Karpas-422 (cell line): ENCODE measurements around the gene SYCP2. TPM values are rescaled to one million over a fixed set of nuclear protein-coding genes. Genes with fewer than 3 reads are reported as not detected.
"Not testable (repeated sequence)": the region's sequence is repeated elsewhere in the genome, so short reads cannot be mapped to it uniquely, and the experiment has no call there.

Experiments used
- DNase-seq: peaks from one replicate; pipeline ENCODE4 v3.0.0-alpha.2; 2015
- H2AFZ ChIP-seq: fragments of 200-600 bp; sonication (generic); 2 replicates; pipeline ENCODE4 v1.6.1; 2014; ENCODE audit warnings: antibody characterized with exemption, low read length, mixed read lengths
- H3K27ac ChIP-seq: fragments of 200-600 bp; sonication (generic); 2 replicates; pipeline ENCODE4 v1.5.1; 2014; ENCODE audit warnings: mild to moderate bottlenecking, low read length, moderate library complexity
- H3K27me3 ChIP-seq: fragments of 200-600 bp; sonication (generic); 2 replicates; pipeline ENCODE4 v1.6.1; 2014; ENCODE audit warnings: low read length, mixed read lengths
- H3K36me3 ChIP-seq: fragments of 200-600 bp; sonication (generic); 2 replicates; pipeline ENCODE4 v1.6.1; 2014; ENCODE audit warnings: low read length, mixed read lengths; ENCODE audit not compliant: insufficient read depth
- H3K4me1 ChIP-seq: fragments of 200-600 bp; sonication (generic); 2 replicates; pipeline ENCODE4 v1.6.1; 2014; ENCODE audit warnings: mild to moderate bottlenecking, low read length, mixed read lengths
- H3K4me2 ChIP-seq: fragments of 200-600 bp; sonication (generic); 2 replicates; pipeline ENCODE4 v1.6.1; 2014; ENCODE audit warnings: low read length, low read depth, mild to moderate bottlenecking; ENCODE audit not compliant: poor library complexity, severe bottlenecking
- H3K4me3 ChIP-seq: fragments of 200-600 bp; sonication (generic); 2 replicates; pipeline ENCODE4 v1.5.1; 2014; ENCODE audit warnings: mild to moderate bottlenecking, antibody characterized with exemption, low read length, mixed read lengths
- H3K79me2 ChIP-seq: fragments of 200-600 bp; sonication (generic); 2 replicates; pipeline ENCODE4 v1.6.1; 2014; ENCODE audit warnings: mild to moderate bottlenecking, low read length, mixed read lengths
- H3K9ac ChIP-seq: fragments of 200-600 bp; sonication (generic); 2 replicates; pipeline ENCODE4 v1.6.0; 2014; ENCODE audit warnings: low read length
- H3K9me2 ChIP-seq: fragments of 200-600 bp; sonication (generic), shearing (Covaris generic); replicated peaks from 2 replicates; pipeline ENCODE4 v1.6.0; 2014; ENCODE audit warnings: mild to moderate bottlenecking, low read length, moderate library complexity; ENCODE audit not compliant: insufficient read depth
- H3K9me3 ChIP-seq: fragments of 300-700, 200-600 bp; sonication (generic); 2 replicates; pipeline ENCODE4 v1.6.1; 2014; ENCODE audit warnings: low read length, mixed read lengths
- H4K20me1 ChIP-seq: fragments of 200-600 bp; sonication (generic); 2 replicates; pipeline ENCODE4 v1.6.1; 2014; ENCODE audit warnings: mild to moderate bottlenecking, antibody characterized with exemption, low read length, low read depth; ENCODE audit not compliant: insufficient read depth
- total RNA-seq: library from RNA; depleted of rRNA; stranded (reverse); fragments of >200 nt; shearing (Covaris generic); gene quantifications from 2 replicates; pipeline ENCODE4 v1.2.3, GENCODE V29; 2014; ENCODE audit warnings: low replicate concordance

SYCP2 gene
- total RNA-seq, 1 experiment from 2014 or later = 6.6 TPM

GRCh38 chr20:59908855-59909254 is 24.6 kb downstream of the SYCP2 start:
- Histone ChIP-seq H3K27me3 (no peaks in the 10 kb centered on the region), H4K20me1 (no peaks in the 10 kb centered on the region), H3K9me2 (no peaks in the 10 kb centered on the region), H3K79me2 (no peaks in the 10 kb centered on the region), H3K4me3 (no peak overlapping the region), H3K9me3 (no peaks in the 10 kb centered on the region), H3K4me1 (peaks cover 5% of the 10 kb centered on the region; the same call in 1 of the 2 replicates), H3K36me3 (no peaks in the 10 kb centered on the region), H2AFZ (no peak overlapping the region), H3K4me2 (no peak overlapping the region), H3K9ac (no peak overlapping the region), H3K27ac (no peak overlapping the region)
- no peak for DNase-seq

GRCh38 chr20:59903621-59904020 is 29.8 kb downstream of the SYCP2 start:
- Histone ChIP-seq H3K9me3 (no peaks in the 10 kb centered on the region), H4K20me1 (no peaks in the 10 kb centered on the region), H3K9ac (no peak overlapping the region), H3K79me2 (no peaks in the 10 kb centered on the region), H3K4me1 (no peaks in the 10 kb centered on the region), H3K27ac (no peak overlapping the region), H3K36me3 (no peaks in the 10 kb centered on the region), H3K27me3 (no peaks in the 10 kb centered on the region), H3K9me2 (no peaks in the 10 kb centered on the region), H2AFZ (no peak overlapping the region), H3K4me3 (no peak overlapping the region), H3K4me2 (no peak overlapping the region)
- no peak for DNase-seq

- H3K79me2 ChIP-seq = no peaks in the 10 kb centered on the region
Measured at GRCh38 chr20:59902470-59902869, 31.0 kb downstream of the SYCP2 start.

GRCh38 chr20:59895908-59896307 is 37.5 kb downstream of the SYCP2 start:
- H3K4me2 ChIP-seq = no peak overlapping the region

More at GRCh38 chr20:59902470-59902869, 31.0 kb downstream of the SYCP2 start:
- no peak for DNase-seq
- Histone ChIP-seq H2AFZ (no peak overlapping the region), H3K27ac (no peak overlapping the region), H3K4me1 (no peaks in the 10 kb centered on the region), H3K4me2 (no peak overlapping the region), H3K36me3 (no peaks in the 10 kb centered on the region), H3K4me3 (no peak overlapping the region), H3K27me3 (no peaks in the 10 kb centered on the region), H3K9me2 (no peaks in the 10 kb centered on the region), H3K9ac (no peak overlapping the region), H3K9me3 (no peaks in the 10 kb centered on the region), H4K20me1 (no peaks in the 10 kb centered on the region)

GRCh38 chr20:59891581-59891980 is 41.9 kb downstream of the SYCP2 start:
- H3K9me2 ChIP-seq = no peaks in the 10 kb centered on the region
- H3K79me2 ChIP-seq = no peaks in the 10 kb centered on the region
- H3K9ac ChIP-seq = no peak overlapping the region
- H3K36me3 ChIP-seq = no peaks in the 10 kb centered on the region
- H3K4me3 ChIP-seq = no peak overlapping the region
- H3K9me3 ChIP-seq = no peaks in the 10 kb centered on the region
- H3K4me2 ChIP-seq = no peak overlapping the region
- H4K20me1 ChIP-seq = 0 out of 2 replicates have a peak, but pooled peaks cover 4% of the 10 kb centered on the region
- DNase-seq = no peak
- no peak overlapping the region for H3K27ac ChIP-seq
- peaks cover 5% of the 10 kb centered on the region; the same call in 1 of the 2 replicates for H3K4me1 ChIP-seq
- H3K27me3 ChIP-seq = no peaks in the 10 kb centered on the region
- no peak overlapping the region for H2AFZ ChIP-seq

More at GRCh38 chr20:59895908-59896307, 37.5 kb downstream of the SYCP2 start:
- no peaks in the 10 kb centered on the region for H3K36me3 ChIP-seq
- no peaks in the 10 kb centered on the region for H3K9me3 ChIP-seq
- H3K27me3 ChIP-seq = no peaks in the 10 kb centered on the region
- H3K9me2 ChIP-seq = no peaks in the 10 kb centered on the region
- DNase-seq = no peak
- no peak overlapping the region for H2AFZ ChIP-seq
- H3K4me3 ChIP-seq = no peak overlapping the region
- no peak overlapping the region for H3K9ac ChIP-seq
- H3K79me2 ChIP-seq = no peaks in the 10 kb centered on the region
- peaks cover 5% of the 10 kb centered on the region; the same call in 1 of the 2 replicates for H3K4me1 ChIP-seq
- H3K27ac ChIP-seq = no peak overlapping the region
- H4K20me1 ChIP-seq = 0 out of 2 replicates have a peak, but pooled peaks cover 4% of the 10 kb centered on the region

GRCh38 chr20:59890035-59890434 is 43.4 kb downstream of the SYCP2 start:
- not testable (repeated sequence) for H3K9me3 ChIP-seq, H3K9me2 ChIP-seq, H3K79me2 ChIP-seq, H3K27ac ChIP-seq, H3K36me3 ChIP-seq, H3K27me3 ChIP-seq, H3K4me3 ChIP-seq, H2AFZ ChIP-seq, H4K20me1 ChIP-seq, DNase-seq, H3K4me1 ChIP-seq, H3K9ac ChIP-seq, H3K4me2 ChIP-seq

GRCh38 chr20:59888050-59888449 is 45.4 kb downstream of the SYCP2 start:
- no peaks in the 10 kb centered on the region for H3K79me2 ChIP-seq
- no peak overlapping the region for H3K4me2 ChIP-seq
- no peak overlapping the region for H3K4me3 ChIP-seq
- H3K9me3 ChIP-seq = no peaks in the 10 kb centered on the region
- H3K36me3 ChIP-seq = no peaks in the 10 kb centered on the region
- H3K9ac ChIP-seq = no peak overlapping the region
- H4K20me1 ChIP-seq = 0 out of 2 replicates have a peak, but pooled peaks cover 4% of the 10 kb centered on the region
- H3K27me3 ChIP-seq = no peaks in the 10 kb centered on the region
- H2AFZ ChIP-seq = no peak overlapping the region
- H3K27ac ChIP-seq = no peak overlapping the region
- H3K4me1 ChIP-seq = peaks cover 5% of the 10 kb centered on the region; the same call in 1 of the 2 replicates
- no peaks in the 10 kb centered on the region for H3K9me2 ChIP-seq
- no peak for DNase-seq

GRCh38 chr20:59884494-59884893 is 48.9 kb downstream of the SYCP2 start:
- Histone ChIP-seq H3K9me2 (no peaks in the 10 kb centered on the region), H3K27ac (no peak overlapping the region), H3K27me3 (no peaks in the 10 kb centered on the region), H3K9ac (no peak overlapping the region), H4K20me1 (no peaks in the 10 kb centered on the region), H3K4me1 (no peaks in the 10 kb centered on the region), H3K4me2 (no peak overlapping the region), H3K36me3 (no peaks in the 10 kb centered on the region), H3K79me2 (no peaks in the 10 kb centered on the region), H3K4me3 (no peak overlapping the region), H3K9me3 (no peaks in the 10 kb centered on the region), H2AFZ (no peak overlapping the region)
- DNase-seq = no peak

- no peak overlapping the region for H3K4me3 ChIP-seq
- no peaks in the 10 kb centered on the region for H3K9me3 ChIP-seq
- no peak overlapping the region for H3K27ac ChIP-seq
- H2AFZ ChIP-seq = no peak overlapping the region
- no peak overlapping the region for H3K4me2 ChIP-seq
- DNase-seq = no peak
- H3K9me2 ChIP-seq = no peaks in the 10 kb centered on the region
- no peaks in the 10 kb centered on the region for H3K79me2 ChIP-seq
- no peaks in the 10 kb centered on the region for H3K36me3 ChIP-seq
- H3K27me3 ChIP-seq = no peaks in the 10 kb centered on the region
- H4K20me1 ChIP-seq = no peaks in the 10 kb centered on the region
- no peak overlapping the region for H3K9ac ChIP-seq
- H3K4me1 ChIP-seq = no peaks in the 10 kb centered on the region
Measured at GRCh38 chr20:59880198-59880597, 53.2 kb downstream of the SYCP2 start.
